Progenitor cell of endocrine pancreas (in vitro differentiated cells): ENCODE results near the gene PAXX. TPM values are rescaled to one million over a fixed set of nuclear protein-coding genes. Genes with fewer than 3 reads are reported as not detected.

ENCODE experiments used
- DNase-seq: peaks from one replicate; pipeline ENCODE4 v3.0.0; 2021; ENCODE audit warnings: low spot score; ENCODE audit not compliant: unreplicated experiment
- H3K27ac Mint-ChIP-seq: 2 replicates; pipeline ENCODE4 v1.8.0; 2021; ENCODE audit warnings: mild to moderate bottlenecking, moderate library complexity, mixed read lengths
- H3K27me3 Mint-ChIP-seq: 2 replicates; pipeline ENCODE4 v1.8.0; 2021; ENCODE audit warnings: mixed read lengths
- H3K36me3 Mint-ChIP-seq: 2 replicates; pipeline ENCODE4 v1.8.0; 2022; ENCODE audit warnings: mixed read lengths; ENCODE audit not compliant: insufficient read depth
- H3K4me1 Mint-ChIP-seq: 2 replicates; pipeline ENCODE4 v1.8.0; 2021; ENCODE audit warnings: low read depth, mixed read lengths
- H3K4me3 Mint-ChIP-seq: 2 replicates; pipeline ENCODE4 v1.8.0; 2021; ENCODE audit warnings: low read depth, mild to moderate bottlenecking, moderate library complexity, mixed read lengths
- H3K9me3 Mint-ChIP-seq: 2 replicates; pipeline ENCODE4 v1.8.0; 2021; ENCODE audit warnings: low read depth, mixed read lengths
- CTCF ChIP-seq: fragments of 200-600 bp; sonication (generic); IDR thresholded peaks from one replicate; pipeline ENCODE4 v1.5.0; 2021; ENCODE audit warnings: antibody characterized with exemption, mild to moderate bottlenecking; ENCODE audit not compliant: unreplicated experiment
- total RNA-seq: library from RNA; stranded (reverse); gene quantifications from 2 replicates; pipeline ENCODE4 v1.2.1, GENCODE V29; 2021

PAXX gene
- total RNA-seq, 1 donor from 2014 or later = 54.9 TPM

- TF ChIP-seq CTCF = no peak
- Mint-ChIP-seq H3K4me1 (peaks cover 2% of the 10 kb centered on the region), H3K4me3 (no peak within 1 kb of the TSS), H3K9me3 (peaks cover 7% of the 10 kb centered on the region), H3K27ac (no peak within 1 kb of the TSS), H3K27me3 (no peaks in the 10 kb centered on the region), H3K36me3 (no peaks in the 10 kb centered on the region)
- DNase-seq = no peak
These were observed 40.5 kb upstream of the PAXX start, which contains the start of gene LCN12 for GRCh38 chr9:136951541-136952320. Gene LCN12 (plus strand): TSS chr9:136952273. CDS start chr9:136952328, 55 bp downstream.

- DNase-seq = no peak
- Mint-ChIP-seq H3K9me3 (peaks cover 7% of the 10 kb centered on the region), H3K4me1 (peaks cover 2% of the 10 kb centered on the region), H3K4me3 (no peak overlapping the region), H3K27ac (no peak overlapping the region), H3K36me3 (no peaks in the 10 kb centered on the region), H3K27me3 (no peaks in the 10 kb centered on the region)
- no peak for TF ChIP-seq CTCF
These were observed 39.8 kb upstream of the PAXX start for GRCh38 chr9:136952321-136952850.

GRCh38 chr9:136952876-136953770, 39.1 kb upstream of the PAXX start:
- Mint-ChIP-seq H3K27me3 (no peaks in the 10 kb centered on the region), H3K4me1 (peaks cover under 1% of the 10 kb centered on the region), H3K27ac (no peak overlapping the region), H3K4me3 (no peak overlapping the region), H3K36me3 (no peaks in the 10 kb centered on the region), H3K9me3 (peaks cover 7% of the 10 kb centered on the region)
- TF ChIP-seq CTCF = no peak
- no peak for DNase-seq

GRCh38 chr9:136953771-136954269, 38.4 kb upstream of the PAXX start:
- no peak for TF ChIP-seq CTCF
- Mint-ChIP-seq H3K9me3 (peaks cover 7% of the 10 kb centered on the region), H3K27ac (no peak overlapping the region), H3K27me3 (no peaks in the 10 kb centered on the region), H3K4me1 (no peaks in the 10 kb centered on the region), H3K36me3 (no peaks in the 10 kb centered on the region), H3K4me3 (no peak overlapping the region)
- no peak for DNase-seq
